AG04450 (cell line): Measurements from ENCODE around the gene LRP8. TPM values are rescaled to one million over a fixed set of nuclear protein-coding genes. Genes with fewer than 3 reads are reported as not detected.

ENCODE experiments used
- CTCF ChIA-PET: fragments of 300-600, 350-600 bp; formaldehyde crosslinking; extraction: SDS; loops from one replicate; lab custom pipeline; 2022; ENCODE audit warnings: antibody characterized with exemption, inconsistent platforms; lab: Charles Lee
- POLR2A ChIA-PET: fragments of 350-600 bp; formaldehyde crosslinking; extraction: SDS; loops from one replicate; lab custom pipeline; 2021; ENCODE audit warnings: antibody characterized with exemption, inconsistent platforms; lab: Yijun Ruan, JAX
- DNase-seq: peaks from one replicate; pipeline ENCODE4 v3.0.0-alpha.2; 2011; ENCODE audit warnings: low read depth, low spot score
- H3K27ac ChIP-seq: one replicate; pipeline ENCODE4 v1.5.1; 2012; ENCODE audit warnings: low read depth, low read length, control low read depth
- H3K27me3 ChIP-seq: one replicate; pipeline ENCODE4 v1.6.0; 2012; ENCODE audit warnings: low read length; ENCODE audit not compliant: control insufficient read depth, insufficient read depth
- H3K4me3 ChIP-seq: 2 replicates; pipeline ENCODE4 v1.5.1; 2011; ENCODE audit warnings: mild to moderate bottlenecking, low read depth, low read length, control low read depth
- H3K9me3 ChIP-seq: 2 replicates; pipeline ENCODE4 v1.5.1; 2012; ENCODE audit warnings: low read length; ENCODE audit not compliant: control insufficient read depth, insufficient read depth
- CTCF ChIP-seq: IDR thresholded peaks from 2 replicates; pipeline ENCODE4 v1.5.1; 2011; ENCODE audit warnings: low read depth, low read length, control low read depth, inconsistent platforms
- polyA plus RNA-seq: library from polyadenylated mRNA; depleted of rRNA; stranded (reverse); fragments of >200 nt; gene quantifications from 2 replicates; pipeline ENCODE4 v1.2.3, GENCODE V29; 2011

Gene LRP8
- polyA plus RNA-seq, 1 experiment = 5.0 TPM

GRCh38 chr1:53343831-53344668, 16.2 kb upstream of the LRP8 start:
- H3K4me3 ChIP-seq = no peak overlapping the region
- H3K27me3 ChIP-seq = peaks cover 14% of the 10 kb centered on the region
- TF ChIP-seq CTCF = no peak
- ChIA-PET POLR2A (interaction anchor here (0.6 kb wide), 1 partner anchor 31 kb away, joined by 4 read pairs; no protein-coding TSS in a partner anchor), CTCF (interaction anchor here (1.2 kb wide), 1 partner anchor 66 kb away, joined by 7 read pairs; no protein-coding TSS in a partner anchor)
- DNase-seq = no peak
- H3K9me3 ChIP-seq = no peaks in the 10 kb centered on the region; the same call in 1 of the 2 replicates
- no peak overlapping the region for H3K27ac ChIP-seq

GRCh38 chr1:53342735-53343470, 15.0 kb upstream of the LRP8 start:
- POLR2A ChIA-PET = interaction anchor here (0.6 to 0.7 kb wide), 2 partner anchors 32 to 63 kb away, joined by 4 read pairs; no protein-coding TSS in a partner anchor
- TF ChIP-seq CTCF = no peak
- Histone ChIP-seq H3K27ac (no peak overlapping the region), H3K27me3 (peaks cover 9% of the 10 kb centered on the region), H3K9me3 (no peaks in the 10 kb centered on the region), H3K4me3 (no peak overlapping the region)
- DNase-seq = no peak
- CTCF ChIA-PET = interaction anchor here (1.2 kb wide), 1 partner anchor 64 kb away, joined by 7 read pairs; no protein-coding TSS in a partner anchor

- ChIA-PET POLR2A (interaction anchor here (0.7 kb wide), 1 partner anchor 62 kb away, joined by 4 read pairs; no protein-coding TSS in a partner anchor), CTCF (no interaction called here)
- TF ChIP-seq CTCF = no peak
- Histone ChIP-seq H3K4me3 (no peak overlapping the region), H3K27ac (no peak overlapping the region), H3K9me3 (no peaks in the 10 kb centered on the region), H3K27me3 (peaks cover 9% of the 10 kb centered on the region)
- no peak for DNase-seq
These were observed 14.3 kb upstream of the LRP8 start for GRCh38 chr1:53341961-53342707.

GRCh38 chr1:53341521-53341895, 13.6 kb upstream of the LRP8 start:
- no peak overlapping the region for H3K27ac ChIP-seq
- no peaks in the 10 kb centered on the region for H3K9me3 ChIP-seq
- DNase-seq = no peak
- POLR2A ChIA-PET = no interaction called here
- CTCF ChIA-PET = no interaction called here
- peaks cover 9% of the 10 kb centered on the region for H3K27me3 ChIP-seq
- H3K4me3 ChIP-seq = no peak overlapping the region
- TF ChIP-seq CTCF = no peak
